Sciatic nerve (tissue), 2 donors: ENCODE data around the gene KCNMB3. TPM values are rescaled to one million over a fixed set of nuclear protein-coding genes. Genes with fewer than 3 reads are reported as not detected.
"Not testable (repeated sequence)": the region's sequence is repeated elsewhere in the genome, so short reads cannot be mapped to it uniquely, and the experiment has no call there.

Source experiments
- ATAC-seq: fragments of 200-7000 bp; cut with Tn5 transposase; one replicate; pipeline ENCODE4 v1.9.1; 2020; ENCODE audit warnings: mild to moderate bottlenecking, moderate library complexity
- DNase-seq: peaks from one replicate; pipeline ENCODE4 v3.0.0-alpha.2; 2020; ENCODE audit warnings: low spot score
- intact Hi-C: fragments of 100-400 bp; cut with DNase I; formaldehyde crosslinking; loops from one replicate; pipeline ENCODE4 v1.14.2; 2022
- total RNA-seq: library from RNA; stranded (reverse); fragmentation: NEBNext Ultra II Directional; extraction: Animal tissue kit (Norgen Biotek cat#: 25700); gene quantifications from one replicate; pipeline ENCODE4 v1.2.1, GENCODE V29; 2021
- donor health status: DM: no; HTN: no; CAD: no.
- donor health status: DM: no; HTN: no; CAD: no.

KCNMB3 gene
- total RNA-seq, 1 donor from 2014 or later: 3.8 TPM

GRCh38 chr3:179224584-179224983 lies 26.3 kb downstream of the KCNMB3 start:
- DNase-seq: no peak
- intact Hi-C loops: no loop called here
- ATAC-seq: no peak

- ATAC-seq (no peak), DNase-seq (no peak)
- intact Hi-C loops: no loop called here
Measured at GRCh38 chr3:179223548-179223947, 27.4 kb downstream of the KCNMB3 start.

- DNase-seq, intact Hi-C loops, ATAC-seq: not testable (repeated sequence)
Measured at GRCh38 chr3:179218213-179218612, 32.7 kb downstream of the KCNMB3 start.

- peak; percentile 71 for ATAC-seq
- DNase-seq, intact Hi-C loops: not testable (repeated sequence)
Measured at GRCh38 chr3:179215550-179215949, 35.4 kb downstream of the KCNMB3 start.

GRCh38 chr3:179200790-179201189 lies 50.1 kb downstream of the KCNMB3 start:
- no peak for ATAC-seq
- no peak for DNase-seq
- intact Hi-C loops: no loop called here

- ATAC-seq: no peak
- intact Hi-C loops: no loop called here
- DNase-seq: no peak
Measured at GRCh38 chr3:179196700-179197099, 54.2 kb downstream of the KCNMB3 start.

GRCh38 chr3:179196098-179196497 lies 54.8 kb downstream of the KCNMB3 start:
- no peak for DNase-seq
- peak; percentile 72 for ATAC-seq
- intact Hi-C loops: no loop called here

GRCh38 chr3:179194931-179195330 lies 56.0 kb downstream of the KCNMB3 start:
- ATAC-seq (no peak), DNase-seq (no peak)
- intact Hi-C loops: no loop called here

Other genes starting within 250 kb of the KCNMB3 start
- gene ZMAT3, start 179.3 kb downstream of the KCNMB3 start, total RNA-seq: 19.9 TPM
- 41.0 TPM for gene PIK3CA, start 102.8 kb downstream of the KCNMB3 start, total RNA-seq
- 32.3 TPM for gene ZNF639, start 71.9 kb upstream of the KCNMB3 start, total RNA-seq
- 61.2 TPM for gene MFN1, start 96.6 kb upstream of the KCNMB3 start, total RNA-seq
- gene GNB4, start 200.4 kb upstream of the KCNMB3 start, total RNA-seq: 67.3 TPM